GM21576 (cell line): ENCODE results near the gene BFAR.
"Not testable (repeated sequence)": the region's sequence is repeated elsewhere in the genome, so short reads cannot be mapped to it uniquely, and the experiment has no call there.

ENCODE experiments used
- ATAC-seq: cut with Tn5 transposase; IDR thresholded peaks from one replicate; pipeline ENCODE4 v1.9.1; 2021; ENCODE audit warnings: mild to moderate bottlenecking, moderate library complexity; ENCODE audit not compliant: unreplicated experiment

Gene BFAR

GRCh38 chr16:14635395-14636165 lies 2.8 kb downstream of the BFAR start:
- no peak for ATAC-seq

- ATAC-seq, result not testable (repeated sequence)
Measured at GRCh38 chr16:14636179-14636950, 3.6 kb downstream of the BFAR start.

GRCh38 chr16:14636951-14637240 lies 4.1 kb downstream of the BFAR start:
- not testable (repeated sequence) for ATAC-seq

- ATAC-seq, result no peak
Measured at GRCh38 chr16:14640538-14640937, 7.8 kb downstream of the BFAR start.

- ATAC-seq, result no peak
Measured at GRCh38 chr16:14641206-14641605, 8.5 kb downstream of the BFAR start.

GRCh38 chr16:14641926-14642325 lies 9.2 kb downstream of the BFAR start:
- ATAC-seq, result no peak

- no peak for ATAC-seq
Measured at GRCh38 chr16:14649816-14650215, 17.1 kb downstream of the BFAR start.

GRCh38 chr16:14650629-14651028 lies 17.9 kb downstream of the BFAR start:
- ATAC-seq, result no peak

- ATAC-seq, result no peak
Measured at GRCh38 chr16:14652726-14653125, 20.0 kb downstream of the BFAR start.

- peak; percentile 91 for ATAC-seq
Measured at GRCh38 chr16:14658063-14658462, 25.3 kb downstream of the BFAR start.

- ATAC-seq, result no peak
Measured at GRCh38 chr16:14667347-14668266, 34.9 kb downstream of the BFAR start.

- no peak for ATAC-seq
Measured at GRCh38 chr16:14668556-14669223, 35.9 kb downstream of the BFAR start.

- ATAC-seq, result no peak
Measured at GRCh38 chr16:14669776-14670175, 37.0 kb downstream of the BFAR start.

- peak; percentile 71 for ATAC-seq
Measured at GRCh38 chr16:14672403-14672971, 39.7 kb downstream of the BFAR start.

- no peak for ATAC-seq
Measured at GRCh38 chr16:14676633-14677032, 43.9 kb downstream of the BFAR start.

GRCh38 chr16:14677627-14678026 lies 44.9 kb downstream of the BFAR start:
- ATAC-seq, result no peak

- ATAC-seq, result no peak
Measured at GRCh38 chr16:14678748-14679497, 46.2 kb downstream of the BFAR start.

- ATAC-seq, result not testable (repeated sequence)
Measured at GRCh38 chr16:14680396-14680795, 47.6 kb downstream of the BFAR start.

- ATAC-seq, result no peak
Measured at GRCh38 chr16:14681115-14681514, 48.4 kb downstream of the BFAR start.

- no peak for ATAC-seq
Measured at GRCh38 chr16:14682121-14682520, 49.4 kb downstream of the BFAR start.
